Glutamatergic neuron (in vitro differentiated cells): ENCODE results near the gene GALNT17. TPM values are rescaled to one million over a fixed set of nuclear protein-coding genes. Genes with fewer than 3 reads are reported as not detected.

Experiments
- DNase-seq: peaks from one replicate; pipeline ENCODE4 v3.0.0; 2022
- H3K27ac Mint-ChIP-seq: one replicate; pipeline ENCODE4 v1.8.0; 2020; ENCODE audit warnings: mild to moderate bottlenecking, mixed read lengths, inconsistent platforms; ENCODE audit not compliant: unreplicated experiment
- H3K27me3 Mint-ChIP-seq: one replicate; pipeline ENCODE4 v1.8.0; 2020; ENCODE audit warnings: mild to moderate bottlenecking, moderate library complexity, mixed read lengths, inconsistent platforms; ENCODE audit not compliant: unreplicated experiment
- H3K36me3 Mint-ChIP-seq: one replicate; pipeline ENCODE4 v1.8.0; 2020; ENCODE audit warnings: mild to moderate bottlenecking, mixed read lengths, inconsistent platforms; ENCODE audit not compliant: unreplicated experiment
- H3K4me1 Mint-ChIP-seq: one replicate; pipeline ENCODE4 v1.8.0; 2020; ENCODE audit warnings: mild to moderate bottlenecking, low read depth, mixed read lengths, inconsistent platforms; ENCODE audit not compliant: unreplicated experiment
- H3K4me3 Mint-ChIP-seq: one replicate; pipeline ENCODE4 v1.8.0; 2020; ENCODE audit warnings: mild to moderate bottlenecking, mixed read lengths, inconsistent platforms; ENCODE audit not compliant: unreplicated experiment
- H3K9me3 Mint-ChIP-seq: one replicate; pipeline ENCODE4 v1.8.0; 2020; ENCODE audit warnings: mild to moderate bottlenecking, moderate library complexity, mixed read lengths, inconsistent platforms; ENCODE audit not compliant: unreplicated experiment
- CTCF ChIP-seq: fragments of 200-600 bp; sonication (generic); IDR thresholded peaks from one replicate; pipeline ENCODE4 v1.5.0; 2021; ENCODE audit not compliant: partially characterized antibody, unreplicated experiment
- total RNA-seq: library from RNA; stranded (reverse); fragmentation: NEBNext Ultra II Directional; extraction: Animal tissue kit (Norgen Biotek cat#: 25700); gene quantifications from one replicate; pipeline ENCODE4 v1.2.1, GENCODE V29; 2021; ENCODE audit not compliant: unreplicated experiment

The GALNT17 gene
- total RNA-seq, 1 donor from 2014 or later, result 42.0 TPM

- no peak overlapping the region for H3K27ac Mint-ChIP-seq
- no peak for TF ChIP-seq CTCF
- peaks cover 3% of the 10 kb centered on the region for H3K27me3 Mint-ChIP-seq
- H3K36me3 Mint-ChIP-seq, result no peaks in the 10 kb centered on the region
- H3K4me1 Mint-ChIP-seq, result peaks cover 33% of the 10 kb centered on the region
- DNase-seq, result no peak
- no peak overlapping the region for H3K4me3 Mint-ChIP-seq
- H3K9me3 Mint-ChIP-seq, result peaks cover 8% of the 10 kb centered on the region
These were observed 559.6 kb downstream of the GALNT17 start for GRCh38 chr7:71691538-71691937.

GRCh38 chr7:71694665-71695064 is 562.7 kb downstream of the GALNT17 start:
- Mint-ChIP-seq H3K27ac (peak overlapping the region; percentile 98), H3K4me1 (peaks cover 19% of the 10 kb centered on the region), H3K36me3 (peaks cover 11% of the 10 kb centered on the region), H3K4me3 (peak overlapping the region; percentile 89), H3K9me3 (peaks cover 5% of the 10 kb centered on the region), H3K27me3 (no peaks in the 10 kb centered on the region)
- no peak for TF ChIP-seq CTCF
- no peak for DNase-seq

- DNase-seq, result peak; percentile 49
- Mint-ChIP-seq H3K27ac (peak overlapping the region; percentile 98), H3K9me3 (peaks cover 5% of the 10 kb centered on the region), H3K4me3 (peak overlapping the region; percentile 89), H3K4me1 (peaks cover 19% of the 10 kb centered on the region), H3K36me3 (peaks cover 12% of the 10 kb centered on the region), H3K27me3 (no peaks in the 10 kb centered on the region)
- no peak for TF ChIP-seq CTCF
These were observed 563.2 kb downstream of the GALNT17 start for GRCh38 chr7:71695186-71695585.

- H3K4me1 Mint-ChIP-seq, result peaks cover 21% of the 10 kb centered on the region
- DNase-seq, result no peak
- H3K9me3 Mint-ChIP-seq, result peaks cover 5% of the 10 kb centered on the region
- peak overlapping the region; percentile 28 for H3K27ac Mint-ChIP-seq
- TF ChIP-seq CTCF, result no peak
- no peak overlapping the region for H3K4me3 Mint-ChIP-seq
- H3K36me3 Mint-ChIP-seq, result peaks cover 19% of the 10 kb centered on the region
- no peaks in the 10 kb centered on the region for H3K27me3 Mint-ChIP-seq
These were observed 564.6 kb downstream of the GALNT17 start for GRCh38 chr7:71696511-71696910.

- Mint-ChIP-seq H3K27me3 (no peaks in the 10 kb centered on the region), H3K27ac (no peak overlapping the region), H3K36me3 (peaks cover 19% of the 10 kb centered on the region), H3K4me1 (peaks cover 21% of the 10 kb centered on the region), H3K9me3 (peaks cover 5% of the 10 kb centered on the region), H3K4me3 (no peak overlapping the region)
- TF ChIP-seq CTCF, result no peak
- DNase-seq, result no peak
These were observed 565.5 kb downstream of the GALNT17 start for GRCh38 chr7:71697400-71697799.
